Gastrocnemius medialis (tissue), 4 donors: Measurements from ENCODE around the gene NDUFB10.

ENCODE experiments used
- CTCF ChIP-seq, 5 experiments: fragments of 450-650 bp in 3 of 5; fragments of 200-600 bp in 2 of 5; sonication (generic) in 2 of 5; IDR thresholded peaks in 4 of 5; conservative IDR thresholded peaks in 1 of 5; 1 replicate in 4 of 5; 2 replicates in 1 of 5; pipeline ENCODE4 v1.5.1; 2016 to 2019; ENCODE audit warnings: antibody characterized with exemption in 5 of 5, mild to moderate bottlenecking in 3 of 5, moderate library complexity in 3 of 5
- POLR2A ChIP-seq, 2 donors: fragments of 450-650 bp; IDR thresholded peaks; one replicate each; pipeline ENCODE4 v1.6.1; 2017; ENCODE audit warnings: antibody characterized with exemption in 2 of 2, mild to moderate bottlenecking in 2 of 2, moderate library complexity in 2 of 2

GRCh38 chr16:1919327-1919998, 39.9 kb upstream of the NDUFB10 start:
- TF ChIP-seq CTCF (IDR thresholded peaks at IDR 0.05 in 4 of 5, conservative IDR thresholded peaks at IDR 0.05 in 1 of 5): no peak
- TF ChIP-seq POLR2A (IDR thresholded peaks at IDR 0.05): no peak
